Cardiac muscle cell (in vitro differentiated cells and primary cell): ENCODE data around the gene YAP1. TPM values are rescaled to one million over a fixed set of nuclear protein-coding genes. Genes with fewer than 3 reads are reported as not detected.

Experiments
- DNase-seq, 2 donors: peaks; one replicate each; pipeline versions ENCODE4 v3.0.0 to v3.0.0-alpha.2; 2010 to 2017; ENCODE audit warnings: low read depth in 1 of 2, low spot score in 1 of 2
- H3K27ac ChIP-seq: fragments of 200-600 bp; sonication (generic); 2 replicates; pipeline ENCODE4 v1.5.1; 2016
- H3K27me3 ChIP-seq: fragments of 200-600 bp; sonication (generic); 2 replicates; pipeline ENCODE4 v1.6.0; 2016; ENCODE audit warnings: control low read depth
- H3K36me3 ChIP-seq: fragments of 200-600 bp; sonication (generic); 2 replicates; pipeline ENCODE4 v1.5.1; 2016; ENCODE audit warnings: control low read depth
- H3K4me1 ChIP-seq: fragments of 200-600 bp; sonication (generic); 2 replicates; pipeline ENCODE4 v1.8.1; 2017; ENCODE audit warnings: low read depth, mild to moderate bottlenecking, mixed run types
- H3K4me3 ChIP-seq: fragments of 200-600 bp; sonication (generic); 2 replicates; pipeline ENCODE4 v1.5.1; 2016; ENCODE audit warnings: mild to moderate bottlenecking
- H3K9me3 ChIP-seq: fragments of 200-600 bp; sonication (generic); 2 replicates; pipeline ENCODE4 v1.5.1; 2017; ENCODE audit warnings: low read depth, mild to moderate bottlenecking, control low read depth
- polyA plus RNA-seq: library from polyadenylated mRNA; unstranded; fragments of >200 nt; fragmentation: Nextera tagmentation; extraction: Ambion mirVana; gene quantifications from 2 replicates; pipeline ENCODE4 v1.2.1, GENCODE V29; 2016
- total RNA-seq: library from RNA; depleted of rRNA; stranded (reverse); fragments of >200 nt; gene quantifications from 2 replicates; pipeline ENCODE4 v1.2.3, GENCODE V29; 2016
- TF ChIP-seq, protein P1 (sequence below): IDR thresholded peaks from 2 replicates; pipeline ENCODE4 v1.5.1; 2012; ENCODE audit warnings: low read depth, mild to moderate bottlenecking, low read length

The YAP1 gene
- total and polyA plus RNA-seq, 2 experiments from 2014 or later = 40.8 to 277 TPM

DNA sequence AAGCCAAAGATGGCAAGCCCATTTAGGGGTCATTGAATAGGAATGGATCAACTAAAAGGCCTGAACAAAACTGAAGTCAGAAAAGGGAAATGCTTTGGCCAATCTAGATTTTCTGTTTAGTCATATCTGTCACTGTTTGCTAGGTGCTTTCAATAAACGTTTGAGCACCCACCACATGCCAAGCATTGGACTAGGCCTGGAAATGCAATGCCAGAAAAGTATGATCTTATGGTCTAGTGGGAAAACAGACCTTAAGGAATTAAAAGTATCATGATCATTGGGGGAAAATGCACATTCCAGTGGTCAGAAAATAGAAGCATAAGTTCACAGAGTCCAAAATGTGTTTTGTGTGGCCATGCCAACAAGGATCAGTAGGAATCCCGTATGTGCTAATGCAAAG is 130.3 kb downstream of the YAP1 start:
- Histone ChIP-seq H3K27ac (no peak overlapping the region), H3K9me3 (no peaks in the 10 kb centered on the region), H3K27me3 (no peaks in the 10 kb centered on the region), H3K4me1 (peaks cover 4% of the 10 kb centered on the region), H3K4me3 (no peak overlapping the region), H3K36me3 (no peaks in the 10 kb centered on the region)
- DNase-seq = peak in 1 of 2 donors; percentile 55
- TF ChIP-seq, protein P1, sequence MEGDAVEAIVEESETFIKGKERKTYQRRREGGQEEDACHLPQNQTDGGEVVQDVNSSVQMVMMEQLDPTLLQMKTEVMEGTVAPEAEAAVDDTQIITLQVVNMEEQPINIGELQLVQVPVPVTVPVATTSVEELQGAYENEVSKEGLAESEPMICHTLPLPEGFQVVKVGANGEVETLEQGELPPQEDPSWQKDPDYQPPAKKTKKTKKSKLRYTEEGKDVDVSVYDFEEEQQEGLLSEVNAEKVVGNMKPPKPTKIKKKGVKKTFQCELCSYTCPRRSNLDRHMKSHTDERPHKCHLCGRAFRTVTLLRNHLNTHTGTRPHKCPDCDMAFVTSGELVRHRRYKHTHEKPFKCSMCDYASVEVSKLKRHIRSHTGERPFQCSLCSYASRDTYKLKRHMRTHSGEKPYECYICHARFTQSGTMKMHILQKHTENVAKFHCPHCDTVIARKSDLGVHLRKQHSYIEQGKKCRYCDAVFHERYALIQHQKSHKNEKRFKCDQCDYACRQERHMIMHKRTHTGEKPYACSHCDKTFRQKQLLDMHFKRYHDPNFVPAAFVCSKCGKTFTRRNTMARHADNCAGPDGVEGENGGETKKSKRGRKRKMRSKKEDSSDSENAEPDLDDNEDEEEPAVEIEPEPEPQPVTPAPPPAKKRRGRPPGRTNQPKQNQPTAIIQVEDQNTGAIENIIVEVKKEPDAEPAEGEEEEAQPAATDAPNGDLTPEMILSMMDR = no peak

DNA sequence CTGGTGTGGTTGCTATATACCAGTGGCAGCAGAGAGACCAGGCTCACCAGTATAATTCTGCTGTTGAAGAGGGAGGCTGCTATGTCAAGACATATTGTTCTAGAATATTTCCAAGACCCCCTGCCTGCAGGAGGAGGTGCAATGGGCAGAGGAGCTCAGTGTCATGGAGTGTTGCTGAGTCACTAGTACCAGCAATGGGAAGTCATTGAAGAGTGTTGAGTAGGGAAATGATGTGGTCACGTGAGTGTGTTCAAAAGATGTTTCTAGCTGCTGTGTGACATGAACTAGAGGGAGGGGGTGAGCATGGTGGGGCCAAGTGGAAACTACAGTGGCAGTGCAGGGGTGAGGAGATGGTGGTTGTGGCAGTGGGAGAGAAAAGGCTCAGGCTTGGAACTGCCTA is 130.8 kb downstream of the YAP1 start:
- TF ChIP-seq, protein P1 = no peak
- Histone ChIP-seq H3K27ac (no peak overlapping the region), H3K4me1 (peaks cover 4% of the 10 kb centered on the region), H3K9me3 (no peaks in the 10 kb centered on the region), H3K36me3 (no peaks in the 10 kb centered on the region), H3K27me3 (no peaks in the 10 kb centered on the region), H3K4me3 (no peak overlapping the region)
- no peak for DNase-seq

DNA sequence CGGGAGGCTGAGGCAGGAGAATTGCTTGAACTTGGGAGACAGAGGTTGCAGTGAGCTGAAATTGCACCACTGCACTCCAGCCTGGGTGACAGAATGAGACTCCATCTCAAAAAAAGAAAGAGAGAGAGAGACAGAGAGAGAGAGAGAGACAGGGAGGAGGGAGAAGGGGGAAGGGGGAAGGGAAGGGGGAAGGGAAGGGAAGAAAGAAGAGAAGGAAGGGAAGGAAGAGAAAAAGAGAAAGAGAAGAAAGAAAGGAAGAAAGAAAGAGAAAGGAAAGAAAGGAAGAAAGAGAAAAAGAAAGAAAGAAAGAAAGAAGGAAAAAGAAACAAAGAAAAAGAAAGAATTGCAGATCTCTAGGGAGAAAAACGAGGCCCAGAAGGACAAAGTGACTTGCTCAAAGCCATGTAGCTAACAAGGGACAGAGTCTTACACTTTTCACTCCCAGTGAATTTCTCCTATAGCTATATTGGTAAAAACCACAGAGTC is 133.2 kb downstream of the YAP1 start:
- DNase-seq = no peak
- no peaks in the 10 kb centered on the region for H3K27me3 ChIP-seq
- no peaks in the 10 kb centered on the region for H3K9me3 ChIP-seq
- TF ChIP-seq, protein P1 = no peak
- H3K4me1 ChIP-seq = peaks cover 4% of the 10 kb centered on the region
- no peak overlapping the region for H3K4me3 ChIP-seq
- H3K27ac ChIP-seq = no peak overlapping the region
- H3K36me3 ChIP-seq = no peaks in the 10 kb centered on the region

DNA sequence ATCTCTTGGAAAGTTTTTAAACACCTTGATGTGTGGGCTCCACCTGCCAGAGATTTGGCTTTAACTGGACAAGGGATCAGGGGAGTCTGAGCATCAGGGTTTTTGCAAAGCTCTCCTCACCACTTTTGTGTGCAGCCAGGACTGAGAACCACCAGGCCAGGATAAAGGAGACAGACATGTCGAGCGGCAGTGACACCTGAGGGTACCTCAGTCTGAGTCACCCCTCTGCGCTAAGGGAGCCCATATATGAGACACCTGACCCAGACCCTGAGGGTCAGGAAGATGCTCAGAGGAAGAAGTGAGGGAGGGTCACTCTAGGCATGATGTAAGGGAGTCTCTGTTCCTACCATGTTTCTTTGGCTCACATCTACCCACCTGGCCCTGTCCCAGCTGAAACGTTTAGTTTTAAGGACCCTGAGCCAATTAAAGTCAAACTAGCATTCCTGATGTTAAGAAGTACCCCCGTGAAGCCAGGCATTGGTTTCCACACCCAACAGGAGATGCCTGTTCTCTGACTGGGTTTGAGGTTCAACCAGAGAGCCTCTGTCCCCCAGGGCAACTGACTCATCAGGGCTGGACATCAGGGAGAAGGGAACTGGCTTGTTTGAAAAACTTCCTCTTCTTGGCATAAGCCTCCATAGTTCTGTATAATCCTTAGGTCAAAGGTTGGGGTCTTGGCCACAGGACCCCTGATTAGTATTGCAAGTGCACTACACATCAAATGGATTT is 134.6 kb downstream of the YAP1 start:
- H3K4me1 ChIP-seq = peaks cover 4% of the 10 kb centered on the region
- TF ChIP-seq, protein P1 = no peak
- H3K27me3 ChIP-seq = no peaks in the 10 kb centered on the region
- H3K9me3 ChIP-seq = no peaks in the 10 kb centered on the region
- no peaks in the 10 kb centered on the region for H3K36me3 ChIP-seq
- H3K4me3 ChIP-seq = no peak overlapping the region
- peak in 1 of 2 donors; percentile 64 for DNase-seq
- H3K27ac ChIP-seq = no peak overlapping the region

DNA sequence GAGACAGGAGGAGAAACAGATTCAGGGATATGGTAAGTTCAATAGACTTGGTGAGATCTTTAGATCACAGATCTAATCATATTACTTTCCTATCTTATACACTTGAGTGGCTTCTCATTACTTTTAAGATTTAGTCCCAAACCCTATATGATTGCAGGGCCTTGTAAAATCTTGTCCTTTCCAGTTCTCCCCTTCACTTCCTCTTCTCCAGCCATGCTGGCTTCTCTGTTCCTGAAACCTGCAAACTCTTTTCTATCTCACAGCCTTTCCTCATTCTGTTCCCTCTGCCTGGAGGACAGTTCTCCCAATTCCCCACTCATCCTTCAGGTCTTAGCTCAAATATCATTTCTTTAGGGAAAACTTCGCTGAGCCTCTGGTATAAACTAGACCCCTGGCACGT is 141.2 kb downstream of the YAP1 start:
- Histone ChIP-seq H3K9me3 (no peaks in the 10 kb centered on the region), H3K4me3 (no peak overlapping the region), H3K27me3 (no peaks in the 10 kb centered on the region), H3K4me1 (peaks cover 7% of the 10 kb centered on the region), H3K27ac (no peak overlapping the region), H3K36me3 (no peaks in the 10 kb centered on the region)
- no peak for DNase-seq
- TF ChIP-seq, protein P1 = no peak
